IMR-90 (cell line): ENCODE measurements around the gene POLR2C. TPM values are rescaled to one million over a fixed set of nuclear protein-coding genes. Genes with fewer than 3 reads are reported as not detected.

Source experiments
- ATAC-seq: fragments of 200-7000 bp; cut with Tn5 transposase; 2 replicates; pipeline ENCODE4 v1.9.1; 2020; ENCODE audit warnings: low read depth, mild to moderate bottlenecking, moderate library complexity
- BruUV-seq: library from RNA; stranded (reverse); fragments of 400-500 nt; replicated peaks from 2 replicates; lab custom pipeline; 2021; lab: Mats Ljungman, UMichigan
- CTCF ChIA-PET: fragments of 300-600 bp; formaldehyde crosslinking; extraction: SDS; loops from one replicate; lab custom pipeline; 2021; ENCODE audit warnings: antibody characterized with exemption; lab: Yijun Ruan, JAX
- POLR2A ChIA-PET: fragments of 300-600 bp; sonication (Branson Sonifier 250); formaldehyde crosslinking; loops from one replicate; lab custom pipeline; 2022; ENCODE audit warnings: antibody characterized with exemption; ENCODE audit not compliant: unreplicated experiment; lab: Charles Lee
- DNase-seq: peaks from one replicate; pipeline ENCODE4 v3.0.0; 2013
- H2AFZ ChIP-seq: replicated peaks from 2 replicates; pipeline ENCODE3; 2013; ENCODE audit warnings: low read length, mild to moderate bottlenecking; ENCODE audit not compliant: poor library complexity
- H2AK5ac ChIP-seq: 2 replicates; pipeline ENCODE4 v1.6.1; 2013; ENCODE audit warnings: low read depth, low read length, inconsistent platforms
- H2AK9ac ChIP-seq: replicated peaks from 2 replicates; pipeline ENCODE3; 2013; ENCODE audit warnings: mild to moderate bottlenecking, low read depth, low read length, moderate library complexity; ENCODE audit not compliant: poor library complexity
- H2BK120ac ChIP-seq: 2 replicates; pipeline ENCODE4 v1.6.1; 2013; ENCODE audit warnings: low read depth, low read length, inconsistent platforms
- H2BK15ac ChIP-seq: 3 replicates; pipeline ENCODE4 v1.6.1; 2013; ENCODE audit warnings: low read depth, low read length, inconsistent platforms
- H2BK20ac ChIP-seq: 2 replicates; pipeline ENCODE4 v1.6.1; 2013; ENCODE audit warnings: low read depth, mild to moderate bottlenecking, inconsistent platforms, low read length, moderate library complexity
- H2BK5ac ChIP-seq: 2 replicates; pipeline ENCODE4 v1.6.1; 2013; ENCODE audit warnings: mild to moderate bottlenecking, low read depth, low read length, inconsistent platforms; ENCODE audit not compliant: poor library complexity, severe bottlenecking
- H3K14ac ChIP-seq: replicated peaks from 2 replicates; pipeline ENCODE4 v1.6.1; 2013; ENCODE audit warnings: low read depth, low read length, inconsistent platforms
- H3K18ac ChIP-seq: 2 replicates; pipeline ENCODE4 v1.6.1; 2013; ENCODE audit warnings: low read depth, low read length, control low read depth
- H3K23ac ChIP-seq: 2 replicates; pipeline ENCODE4 v1.6.1; 2013; ENCODE audit warnings: low read depth, low read length, inconsistent platforms
- H3K27ac ChIP-seq: 2 replicates; pipeline ENCODE4 v1.5.1; 2013; ENCODE audit warnings: mild to moderate bottlenecking, control low read depth, low read length; ENCODE audit not compliant: insufficient read depth
- H3K27me3 ChIP-seq: 2 replicates; pipeline ENCODE4 v1.6.1; 2013; ENCODE audit warnings: low read length; ENCODE audit not compliant: control insufficient read depth, insufficient read depth
- H3K36me3 ChIP-seq: 2 replicates; pipeline ENCODE4 v1.6.1; 2013; ENCODE audit warnings: low read length, mixed read lengths; ENCODE audit not compliant: control insufficient read depth, insufficient read depth
- H3K4ac ChIP-seq: 2 replicates; pipeline ENCODE4 v1.6.1; 2013; ENCODE audit warnings: low read depth, low read length, inconsistent platforms
- H3K4me1 ChIP-seq: 2 replicates; pipeline ENCODE4 v1.6.1; 2013; ENCODE audit warnings: low read length, mixed read lengths; ENCODE audit not compliant: control insufficient read depth, insufficient read depth
- H3K4me2 ChIP-seq: 2 replicates; pipeline ENCODE4 v1.6.1; 2013; ENCODE audit warnings: low read depth, mild to moderate bottlenecking, control low read depth, low read length, moderate library complexity
- H3K4me3 ChIP-seq: 2 replicates; pipeline ENCODE4 v1.5.1; 2013; ENCODE audit warnings: low read depth, mild to moderate bottlenecking, control low read depth, low read length, moderate library complexity; ENCODE audit not compliant: insufficient read depth
- H3K56ac ChIP-seq: 2 replicates; pipeline ENCODE4 v1.6.1; 2013; ENCODE audit warnings: low read length, inconsistent platforms; ENCODE audit not compliant: insufficient read depth; ENCODE audit errors: extremely low read depth
- H3K79me1 ChIP-seq, 2 experiments: 2 replicates each; pipeline ENCODE4 v1.6.1; 2013; ENCODE audit warnings: low read length in 2 of 2, inconsistent platforms in 1 of 2, low read depth in 1 of 2
- H3K9ac ChIP-seq: 2 replicates; pipeline ENCODE4 v1.6.1; 2013; ENCODE audit warnings: low read depth, low read length, control low read depth
- H3K9me1 ChIP-seq: 2 replicates; pipeline ENCODE4 v1.6.1; 2013; ENCODE audit warnings: low read length, inconsistent platforms; ENCODE audit not compliant: insufficient read depth
- H3K9me3 ChIP-seq: 2 replicates; pipeline ENCODE4 v1.6.1; 2013; ENCODE audit warnings: low read length; ENCODE audit not compliant: control insufficient read depth, insufficient read depth
- H4K20me1 ChIP-seq: 2 replicates; pipeline ENCODE4 v1.6.1; 2013; ENCODE audit warnings: low read length, inconsistent platforms; ENCODE audit not compliant: insufficient read depth
- H4K5ac ChIP-seq: 2 replicates; pipeline ENCODE4 v1.6.1; 2013; ENCODE audit warnings: mild to moderate bottlenecking, low read depth, low read length, control low read depth
- H4K8ac ChIP-seq, 2 experiments: 2 replicates each; pipeline ENCODE4 v1.6.1; 2013; ENCODE audit warnings: low read depth in 2 of 2, low read length in 2 of 2, control low read depth in 1 of 2, inconsistent platforms in 1 of 2
- H4K91ac ChIP-seq: 2 replicates; pipeline ENCODE4 v1.6.1; 2013; ENCODE audit warnings: low read depth, low read length, inconsistent platforms; ENCODE audit not compliant: insufficient read depth
- NFE2L2 ChIP-seq: fragments of 150-350 bp; IDR thresholded peaks from 2 replicates; pipeline ENCODE4 v1.6.1; 2016; ENCODE audit warnings: low read depth, mild to moderate bottlenecking, low read length
- WGBS, 2 experiments: methylation state at CpG; one replicate each; pipeline versions ENCODE4 v1.1.5 to v1.1.7; 2013; ENCODE audit warnings: missing lambda C conversion rate in 2 of 2; ENCODE audit not compliant: insufficient read length in 1 of 2; ENCODE audit errors: extremely low coverage in 2 of 2; 5-methylcytosine and 5-hydroxymethylcytosine counted together
- dilution Hi-C: fragments of 300-500 bp; cut with HindIII; formaldehyde crosslinking; loops from one replicate; pipeline ENCODE4 v1.14.3; 2018; ENCODE audit warnings: low sequenced_read_pairs; ENCODE audit not compliant: unreplicated experiment
- in situ Hi-C: fragments of 300-500 bp; cut with MboI; formaldehyde crosslinking; loops from 3 replicates; pipeline ENCODE4 v1.14.3; 2019; ENCODE audit warnings: low sequenced_read_pairs, inconsistent platforms, mixed read lengths
- intact Hi-C: fragments of 100-400 bp; cut with micrococcal nuclease; formaldehyde crosslinking; loops from 2 replicates; pipeline ENCODE4 v1.10.0; 2022
- polyA plus RNA-seq, 3 experiments: library from polyadenylated mRNA; depleted of rRNA; stranded (reverse); fragments of >200 nt; gene quantifications; 2 replicates each; pipeline ENCODE4 v1.2.3, GENCODE V29; 2012; ENCODE audit warnings: low replicate concordance in 1 of 3
- total RNA-seq: library from RNA; depleted of rRNA; stranded (reverse); fragments of >200 nt; gene quantifications from 2 replicates; pipeline ENCODE4 v1.2.3, GENCODE V29; 2012

POLR2C gene
- total and polyA plus RNA-seq, 2 of the 4 experiments (the other 2 are of a cell fraction): 137 to 340 TPM

DNA sequence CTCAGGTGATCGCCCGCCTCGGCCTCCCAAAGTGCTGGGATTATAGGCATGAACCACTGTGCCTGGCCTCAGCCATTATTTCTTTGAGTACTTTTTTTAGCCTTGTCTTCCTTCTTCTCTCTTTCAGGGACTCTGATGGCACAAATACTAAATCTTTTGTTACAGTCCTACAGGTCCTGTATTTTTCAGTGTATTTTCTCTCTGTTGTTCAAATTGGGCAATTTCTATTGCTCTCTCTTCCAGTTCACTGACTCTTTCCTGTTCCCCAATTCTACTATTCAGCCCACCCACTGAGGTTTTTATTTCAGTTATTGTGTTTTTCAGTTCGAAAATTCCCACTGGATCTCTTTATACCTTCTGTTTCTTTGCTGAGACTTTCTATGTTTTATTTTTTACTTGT lies 31.3 kb downstream of the POLR2C start:
- H3K56ac ChIP-seq: no peak overlapping the region
- WGBS, 2 experiments: 90% methylated on average over 2 of the region's 4 CpGs; no CpG with 5 or more reads in 1 of the 2 experiments
- H3K9ac ChIP-seq: no peak overlapping the region
- no peaks in the 10 kb centered on the region for H4K20me1 ChIP-seq
- H3K14ac ChIP-seq: no peak overlapping the region
- H3K27ac ChIP-seq: no peak overlapping the region
- no peak for DNase-seq
- ATAC-seq: no peak
- in situ Hi-C loops: no loop called here
- TF ChIP-seq NFE2L2: no peak
- H3K4ac ChIP-seq: no peak overlapping the region
- no peak overlapping the region for H3K18ac ChIP-seq
- no peak overlapping the region for H2AK9ac ChIP-seq
- no peak overlapping the region for H3K4me2 ChIP-seq
- H3K23ac ChIP-seq: no peak overlapping the region
- POLR2A ChIA-PET: no interaction called here
- no peak overlapping the region for H2BK15ac ChIP-seq
- H3K4me1 ChIP-seq: no peaks in the 10 kb centered on the region
- H4K91ac ChIP-seq: no peak overlapping the region
- H4K5ac ChIP-seq: no peak overlapping the region
- CTCF ChIA-PET: no interaction called here
- H2BK120ac ChIP-seq: no peak overlapping the region
- no peak overlapping the region for H3K4me3 ChIP-seq
- H2BK5ac ChIP-seq: no peak overlapping the region
- H2AFZ ChIP-seq: no peak overlapping the region
- H4K8ac ChIP-seq: no peak overlapping the region
- H3K9me1 ChIP-seq: no peaks in the 10 kb centered on the region
- no peaks in the 10 kb centered on the region for H3K9me3 ChIP-seq
- BruUV-seq: no TSS peak
- dilution Hi-C loops: no loop called here
- H3K79me1 ChIP-seq: no peaks in the 10 kb centered on the region
- intact Hi-C loops: no loop called here
- H2BK20ac ChIP-seq: no peak overlapping the region
- H2AK5ac ChIP-seq: no peak overlapping the region
- peaks cover 32% of the 10 kb centered on the region for H3K27me3 ChIP-seq
- no peaks in the 10 kb centered on the region for H3K36me3 ChIP-seq
